ENCODE measurements around the gene DSN1. TPM values are rescaled to one million over a fixed set of nuclear protein-coding genes. Genes with fewer than 3 reads are reported as not detected.

DSN1 gene
- total and polyA plus RNA-seq, 9 of the 15 experiments (the other 6 are each of a cell fraction or from before 2014, with no cell fraction given): 23.3 to 45.3 (median 31.1) TPM

- Histone ChIP-seq H3K9ac (ENCODE audit: insufficient read depth in 1 of 2, low read depth in 2 of 2, low read length in 2 of 2) (no peak overlapping the region), H3K79me2 (ENCODE audit: control insufficient read depth, insufficient read depth, low read length) (no peaks in the 10 kb centered on the region), H3K27me3 (ENCODE audit: control insufficient read depth in 2 of 2, insufficient read depth in 2 of 2, low read length in 2 of 2) (no peaks in the 10 kb centered on the region), H4K20me1 (replicated peaks; ENCODE audit: control insufficient read depth, insufficient read depth, low read length) (no peaks in the 10 kb centered on the region), H3K9me1 (ENCODE audit: control insufficient read depth, insufficient read depth, low read length) (no peaks in the 10 kb centered on the region), H3K36me3 (ENCODE audit: control insufficient read depth, insufficient read depth, low read length) (peaks cover 63% of the 10 kb centered on the region), H3K9me3 (replicated peaks; ENCODE audit: control insufficient read depth, insufficient read depth, low read depth, low read length) (no peaks in the 10 kb centered on the region), H2AFZ (ENCODE audit: low read depth, low read length) (no peak overlapping the region), H3K4me2 (ENCODE audit: insufficient read depth, low read length) (no peak overlapping the region), H3K27ac (ENCODE audit: extremely low read depth, low read depth, low read length) (no peak overlapping the region), H3K4me3 (no peak overlapping the region), H3K4me1 (replicated peaks in 1 of 2; ENCODE audit: control insufficient read depth in 2 of 2, insufficient read depth in 2 of 2, low read length in 2 of 2) (peaks cover 8 to 14% of the 10 kb centered on the region in 2 experiments; a peak in 4 of 5 replicates)
- TF ChIP-seq ZBTB1 (CRISPR knock-in tag; IDR thresholded peaks at IDR 0.05; ENCODE audit: borderline replicate concordance, low read depth) (no peak), ZBED1 (IDR thresholded peaks at IDR 0.05) (no peak), TCF7L2 (IDR thresholded peaks at IDR 0.05; ENCODE audit: low read depth, low read length) (no peak), MCM2 (IDR thresholded peaks at IDR 0.05; ENCODE audit: low read depth) (no peak), ZBTB11 (CRISPR knock-in tag; IDR thresholded peaks at IDR 0.05) (no peak), ZNF589 (CRISPR knock-in tag; IDR thresholded peaks at IDR 0.05; ENCODE audit: low read depth) (no peak), HDAC2 (IDR thresholded peaks at IDR 0.05) (no peak), ZNF24 (IDR thresholded peaks at IDR 0.05) (no peak), ZNF174 (CRISPR knock-in tag; IDR thresholded peaks at IDR 0.05) (no peak), RNF2 (IDR thresholded peaks at IDR 0.05) (no peak), YY1 (IDR thresholded peaks at IDR 0.05; ENCODE audit: borderline replicate concordance in 1 of 3, control insufficient read depth in 1 of 3, extremely low read depth in 1 of 3, insufficient read depth in 3 of 3, insufficient read length in 1 of 3, insufficient replicate concordance in 2 of 3, low read depth in 1 of 3, low read length in 2 of 3) (no peak), SMAD1 (IDR thresholded peaks at IDR 0.05; ENCODE audit: low read depth, low read length, partially characterized antibody) (no peak), NR3C1 (CRISPR knock-in tag; IDR thresholded peaks at IDR 0.05) (no peak)
- ATAC-seq (no peak), DNase-seq (ENCODE audit: extremely low read depth in 1 of 4, low spot score in 3 of 4) (no peak), FAIRE-seq (no peak)
- CTCF ChIA-PET (ENCODE audit: low intra/inter-chr PET ratio): no interaction called here
- in situ Hi-C loops (cut with MboI): no loop called here
- WGBS (ENCODE audit: insufficient coverage, low coverage, missing lambda C conversion rate): 82% methylated on average over 5 of the region's 5 CpGs
- no TSS peak for BruUV-seq (replicated peaks)
- intact Hi-C loops (cut with micrococcal nuclease): no loop called here
- POLR2A ChIA-PET: interaction anchor here (0.6 kb wide), 1 partner anchor 173 kb away, joined by 3 read pairs; no protein-coding TSS in a partner anchor
Observed at GRCh38 chr20:36823121-36823520, 49.6 kb upstream of the DSN1 start.

Measured in K562 (cell line).